CD4-positive, CD25-positive, alpha-beta regulatory T cell (primary cell): ENCODE results near the gene FCN1. TPM values are rescaled to one million over a fixed set of nuclear protein-coding genes. Genes with fewer than 3 reads are reported as not detected.

ENCODE experiments used
- ATAC-seq, 2 donors: fragments of 150-1000 bp; cut with Tn5 transposase; one replicate each; pipeline ENCODE4 v1.10.0; 2021; ENCODE audit warnings: low read depth in 2 of 2, moderate number of reproducible peaks in 2 of 2, moderate library complexity in 1 of 2
- DNase-seq, 3 donors: peaks; one replicate each; pipeline versions ENCODE4 v3.0.0 to v3.0.0-alpha.2; 2012 to 2022; ENCODE audit warnings: mixed read lengths in 1 of 3
- H3K27ac ChIP-seq: one replicate; pipeline ENCODE4 v1.7.0; 2013; ENCODE audit warnings: mild to moderate bottlenecking, low read length; ENCODE audit not compliant: insufficient read depth, poor library complexity, severe bottlenecking
- H3K27me3 ChIP-seq: one replicate; pipeline ENCODE4 v1.7.0; 2013; ENCODE audit warnings: low read length; ENCODE audit not compliant: control insufficient read depth, insufficient read depth
- H3K36me3 ChIP-seq: one replicate; pipeline ENCODE4 v1.7.0; 2013; ENCODE audit warnings: mild to moderate bottlenecking, low read length, moderate library complexity; ENCODE audit not compliant: control insufficient read depth, insufficient read depth
- H3K4me1 ChIP-seq: 2 replicates; pipeline ENCODE4 v1.7.0; 2013; ENCODE audit warnings: mild to moderate bottlenecking, low read length; ENCODE audit not compliant: insufficient read depth, control insufficient read depth, poor library complexity, severe bottlenecking
- H3K4me3 ChIP-seq: one replicate; pipeline ENCODE4 v1.7.0; 2013; ENCODE audit warnings: low read depth, mild to moderate bottlenecking, low read length, moderate library complexity
- H3K9me3 ChIP-seq, 2 experiments: 1 replicate in 1 of 2; 2 replicates in 1 of 2; pipeline ENCODE4 v1.7.0; 2013; ENCODE audit warnings: low read length in 2 of 2, mild to moderate bottlenecking in 1 of 2, moderate library complexity in 1 of 2; ENCODE audit not compliant: control insufficient read depth in 2 of 2
- H3K27ac Mint-ChIP-seq, 3 donors: one replicate each; pipeline ENCODE4 v1.8.0; 2020 to 2022; ENCODE audit warnings: mild to moderate bottlenecking in 3 of 3, mixed read lengths in 3 of 3, moderate library complexity in 2 of 3
- H3K27me3 Mint-ChIP-seq: one replicate; pipeline ENCODE4 v1.8.0; 2022; ENCODE audit warnings: mild to moderate bottlenecking, mixed read lengths
- H3K36me3 Mint-ChIP-seq: one replicate; pipeline ENCODE4 v1.8.0; 2020; ENCODE audit warnings: mixed read lengths
- H3K4me1 Mint-ChIP-seq, 4 donors: one replicate each; pipeline ENCODE4 v1.8.0; 2020 to 2022; ENCODE audit warnings: mixed read lengths in 4 of 4, mild to moderate bottlenecking in 1 of 4
- H3K4me3 Mint-ChIP-seq, 4 donors: one replicate each; pipeline ENCODE4 v1.8.0; 2020 to 2022; ENCODE audit warnings: mild to moderate bottlenecking in 4 of 4, mixed read lengths in 4 of 4, moderate library complexity in 3 of 4
- H3K9me3 Mint-ChIP-seq, 7 donors: one replicate each; pipeline ENCODE4 v1.8.0; 2020 to 2022; ENCODE audit warnings: mixed read lengths in 7 of 7, mild to moderate bottlenecking in 3 of 7, moderate library complexity in 2 of 7
- polyA plus RNA-seq, 4 donors: library from polyadenylated mRNA; unstranded; fragments of 300-500 nt; fragmentation: Illumina TruSeq; gene quantifications; one replicate each; pipeline ENCODE4 v1.2.3, GENCODE V29; 2021
- total RNA-seq: library from RNA; stranded (reverse); gene quantifications from one replicate; pipeline ENCODE4 v1.2.3, GENCODE V29; 2022

Gene FCN1
- total and polyA plus RNA-seq, 5 donors from 2014 or later: 0.72 to 7.1 (median 2.1) TPM; not detected in 2

GRCh38 chr9:134889386-134890154 lies 28.1 kb downstream of the FCN1 start:
- Mint-ChIP-seq H3K9me3 (peaks cover 0 to 3% (median 0%) of the 10 kb centered on the region in 7 donors), H3K27ac (no peak overlapping the region), H3K4me1 (peaks cover 0 to 2% (median 0%) of the 10 kb centered on the region in 4 donors), H3K36me3 (no peaks in the 10 kb centered on the region), H3K27me3 (no peaks in the 10 kb centered on the region), H3K4me3 (no peak overlapping the region)
- no peaks in the 10 kb centered on the region for H3K9me3 ChIP-seq
- ATAC-seq (no peak), DNase-seq (no peak)
- H3K4me1 ChIP-seq: no peaks in the 10 kb centered on the region
- H3K27ac ChIP-seq: no peak overlapping the region
- no peaks in the 10 kb centered on the region for H3K27me3 ChIP-seq
- H3K4me3 ChIP-seq: no peak overlapping the region
- H3K36me3 ChIP-seq: no peaks in the 10 kb centered on the region

GRCh38 chr9:134888603-134889190 lies 29.0 kb downstream of the FCN1 start:
- no peak overlapping the region for H3K4me3 Mint-ChIP-seq
- H3K36me3 Mint-ChIP-seq: no peaks in the 10 kb centered on the region
- no peak overlapping the region for H3K27ac Mint-ChIP-seq
- H3K4me1 ChIP-seq: no peaks in the 10 kb centered on the region
- no peak overlapping the region for H3K4me3 ChIP-seq
- no peaks in the 10 kb centered on the region for H3K9me3 ChIP-seq
- DNase-seq: no peak
- H3K9me3 Mint-ChIP-seq: peaks cover 0 to 3% (median 0%) of the 10 kb centered on the region in 7 donors
- no peak for ATAC-seq
- no peaks in the 10 kb centered on the region for H3K27me3 ChIP-seq
- no peak overlapping the region for H3K27ac ChIP-seq
- H3K4me1 Mint-ChIP-seq: peaks cover 0 to 2% (median 0%) of the 10 kb centered on the region in 4 donors
- no peaks in the 10 kb centered on the region for H3K27me3 Mint-ChIP-seq
- H3K36me3 ChIP-seq: no peaks in the 10 kb centered on the region

- no peak for DNase-seq
- Mint-ChIP-seq H3K4me1 (peaks cover 0 to 2% (median 0%) of the 10 kb centered on the region in 4 donors), H3K36me3 (no peaks in the 10 kb centered on the region), H3K27ac (no peak overlapping the region), H3K9me3 (peaks cover 0 to 3% (median 0%) of the 10 kb centered on the region in 7 donors), H3K27me3 (no peaks in the 10 kb centered on the region), H3K4me3 (no peak overlapping the region)
- Histone ChIP-seq H3K36me3 (no peaks in the 10 kb centered on the region), H3K27ac (no peak overlapping the region), H3K9me3 (no peaks in the 10 kb centered on the region), H3K4me3 (no peak overlapping the region), H3K27me3 (no peaks in the 10 kb centered on the region), H3K4me1 (no peaks in the 10 kb centered on the region)
- ATAC-seq: no peak
Observed at GRCh38 chr9:134887686-134888602, 29.8 kb downstream of the FCN1 start.

- no peaks in the 10 kb centered on the region for H3K27me3 ChIP-seq
- ATAC-seq: no peak
- Mint-ChIP-seq H3K27ac (no peak overlapping the region), H3K4me3 (no peak overlapping the region), H3K4me1 (peaks cover 0 to 2% (median 0%) of the 10 kb centered on the region in 4 donors), H3K9me3 (peaks cover 0 to 2% (median 0%) of the 10 kb centered on the region in 7 donors), H3K27me3 (no peaks in the 10 kb centered on the region), H3K36me3 (no peaks in the 10 kb centered on the region)
- no peak overlapping the region for H3K27ac ChIP-seq
- no peaks in the 10 kb centered on the region for H3K4me1 ChIP-seq
- H3K4me3 ChIP-seq: no peak overlapping the region
- H3K9me3 ChIP-seq: no peaks in the 10 kb centered on the region
- no peaks in the 10 kb centered on the region for H3K36me3 ChIP-seq
- no peak for DNase-seq
Observed at GRCh38 chr9:134887219-134887618, 30.5 kb downstream of the FCN1 start.

GRCh38 chr9:134886413-134886913 lies 31.2 kb downstream of the FCN1 start:
- peaks cover 4% of the 10 kb centered on the region for H3K27me3 Mint-ChIP-seq
- no peak overlapping the region for H3K27ac ChIP-seq
- no peaks in the 10 kb centered on the region for H3K27me3 ChIP-seq
- H3K27ac Mint-ChIP-seq: no peak overlapping the region
- H3K4me1 Mint-ChIP-seq: peaks cover 0 to 2% (median 0%) of the 10 kb centered on the region in 4 donors
- no peaks in the 10 kb centered on the region for H3K36me3 ChIP-seq
- no peaks in the 10 kb centered on the region for H3K36me3 Mint-ChIP-seq
- no peak overlapping the region for H3K4me3 ChIP-seq
- DNase-seq: no peak
- no peaks in the 10 kb centered on the region for H3K9me3 ChIP-seq
- H3K4me1 ChIP-seq: no peaks in the 10 kb centered on the region
- H3K4me3 Mint-ChIP-seq: no peak overlapping the region
- no peak for ATAC-seq
- H3K9me3 Mint-ChIP-seq: peaks cover 0 to 3% (median 0%) of the 10 kb centered on the region in 7 donors

- H3K4me1 ChIP-seq: no peaks in the 10 kb centered on the region
- DNase-seq (no peak), ATAC-seq (no peak)
- H3K9me3 Mint-ChIP-seq: peaks cover 0 to 2% (median 0%) of the 10 kb centered on the region in 7 donors
- H3K27ac ChIP-seq: no peak overlapping the region
- H3K4me3 ChIP-seq: no peak overlapping the region
- no peak overlapping the region for H3K4me3 Mint-ChIP-seq
- H3K36me3 ChIP-seq: no peaks in the 10 kb centered on the region
- H3K27me3 ChIP-seq: no peaks in the 10 kb centered on the region
- no peak overlapping the region for H3K27ac Mint-ChIP-seq
- H3K4me1 Mint-ChIP-seq: peaks cover 0 to 2% (median 0%) of the 10 kb centered on the region in 4 donors
- H3K27me3 Mint-ChIP-seq: peaks cover 4% of the 10 kb centered on the region
- H3K36me3 Mint-ChIP-seq: no peaks in the 10 kb centered on the region
- H3K9me3 ChIP-seq: no peaks in the 10 kb centered on the region
Observed at GRCh38 chr9:134885679-134886412, 31.9 kb downstream of the FCN1 start.
